Adrenal gland (tissue), 12 donors: ENCODE measurements around the gene ULK3. TPM values are rescaled to one million over a fixed set of nuclear protein-coding genes. Genes with fewer than 3 reads are reported as not detected.

Experiments
- DNase-seq, 7 donors: peaks; one replicate each; pipeline ENCODE4 v3.0.0-alpha.2; 2019 to 2020
- H3K27ac ChIP-seq, 5 donors: fragments of 200-600 bp; sonication (generic) in 4 of 5; 1 replicate in 3 of 5; 2 replicates in 2 of 5; pipeline versions ENCODE4 v1.5.1 to v1.8.0; 2016 to 2020; ENCODE audit warnings: mild to moderate bottlenecking in 1 of 5
- H3K27me3 ChIP-seq: fragments of 200-600 bp; 2 replicates; pipeline ENCODE4 v1.8.0; 2021
- H3K36me3 ChIP-seq, 2 donors: fragments of 200-600 bp; replicated peaks in 1 of 2; 1 replicate in 1 of 2; 2 replicates in 1 of 2; pipeline versions ENCODE4 v1.5.1 to v1.8.0; 2018 to 2022
- H3K4me1 ChIP-seq, 2 donors: fragments of 200-600 bp; replicated peaks in 1 of 2; 1 replicate in 1 of 2; 2 replicates in 1 of 2; pipeline versions ENCODE4 v1.5.1 to v1.8.0; 2018 to 2021
- H3K4me3 ChIP-seq, 4 donors: fragments of 200-600 bp; sonication (generic) in 3 of 4; one replicate each; pipeline ENCODE4 v1.5.1; 2016 to 2018
- H3K9me3 ChIP-seq, 3 donors: fragments of 200-600 bp; sonication (generic) in 1 of 3; replicated peaks in 1 of 3; 1 replicate in 2 of 3; 2 replicates in 1 of 3; pipeline versions ENCODE4 v1.5.1 to v1.8.0; 2016 to 2021
- POLR2A ChIP-seq, 2 donors: fragments of 450-650 bp; IDR thresholded peaks; one replicate each; pipeline ENCODE4 v1.6.1; 2017; ENCODE audit warnings: antibody characterized with exemption in 2 of 2, mild to moderate bottlenecking in 2 of 2, moderate library complexity in 1 of 2
- WGBS, 4 donors: extraction: QIAGEN DNeasy Blood & Tissue Kit in 2 of 4; methylation state at CpG; one replicate each; pipeline versions ENCODE4 v1.1.5 to v1.1.7; 2013 to 2017; 5-methylcytosine and 5-hydroxymethylcytosine counted together
- intact Hi-C, 2 donors: fragments of 100-400 bp; cut with DNase I; formaldehyde crosslinking; loops; one replicate each; pipeline versions ENCODE4 v1.14.1 to v1.15.0; 2022 to 2023
- polyA plus RNA-seq, 3 donors: library from polyadenylated mRNA; stranded (reverse); fragments of 200-250 nt in 2 of 3; fragments of 350-450 nt in 1 of 3; fragmentation: Illumina TruSeq in 1 of 3; extraction: RNeasy Lipid Tissue Mini Kit (QIAGEN cat#74804) in 1 of 3; gene quantifications; one replicate each; pipeline ENCODE4 v1.2.3, GENCODE V29; 2013 to 2014
- total RNA-seq, 9 donors: library from RNA; depleted of rRNA in 4 of 9; stranded (reverse); fragments of >200 nt in 4 of 9; fragments of 120-200 nt in 1 of 9; fragmentation: NEBNext Ultra II Directional in 1 of 9; extraction: Animal tissue kit (Norgen Biotek cat#: 25700) in 1 of 9; gene quantifications; one replicate each; pipeline versions ENCODE4 v1.1.0 to v1.2.4, GENCODE V29; 2013 to 2023
- TF ChIP-seq, protein P1 (sequence below), 6 experiments: fragments of 450-650 bp in 4 of 6; fragments of 200-600 bp in 2 of 6; sonication (generic) in 1 of 6; IDR thresholded peaks; 1 replicate in 5 of 6; 2 replicates in 1 of 6; pipeline versions ENCODE4 v1.5.1 to v1.8.0; 2016 to 2021; ENCODE audit warnings: antibody characterized with exemption in 6 of 6, mild to moderate bottlenecking in 2 of 6, moderate library complexity in 1 of 6
- donor health status: healthy with polysubstance abuse.
- donor health status: Bipolar disorder and iron deficiency.
- donor health status: DM: yes; HTN: yes; CAD: no.
- donor health status: DM: no; HTN: no; CAD: no.
- donor health status: DM: no; HTN: no; CAD: no.
- donor health status: DM: yes; HTN: yes; CAD: no.

ULK3 gene
- total and polyA plus RNA-seq, 12 donors = 21.7 to 126 (median 52.5) TPM

DNA sequence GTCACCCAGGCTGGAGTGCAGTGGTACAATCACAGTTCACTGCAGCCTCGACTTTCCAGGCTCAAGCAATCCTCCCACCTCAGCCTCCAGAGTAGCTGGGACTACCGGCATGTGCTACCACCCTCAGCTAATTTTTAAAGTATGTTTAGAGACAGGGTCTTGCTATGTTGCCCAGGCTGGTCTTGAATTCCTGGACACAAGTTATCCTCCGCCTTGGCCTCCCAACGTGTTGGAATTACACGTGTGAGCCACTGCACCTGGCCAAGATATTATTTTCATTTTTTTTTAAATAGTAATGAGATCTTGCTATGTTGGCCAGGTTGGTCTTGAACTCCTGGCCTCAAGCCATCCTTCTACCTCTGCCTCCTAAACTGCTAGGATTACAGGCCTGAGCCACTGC, 42.5 kb upstream of the ULK3 start:
- H3K36me3 ChIP-seq = no peaks in the 10 kb centered on the region
- TF ChIP-seq, protein P1, sequence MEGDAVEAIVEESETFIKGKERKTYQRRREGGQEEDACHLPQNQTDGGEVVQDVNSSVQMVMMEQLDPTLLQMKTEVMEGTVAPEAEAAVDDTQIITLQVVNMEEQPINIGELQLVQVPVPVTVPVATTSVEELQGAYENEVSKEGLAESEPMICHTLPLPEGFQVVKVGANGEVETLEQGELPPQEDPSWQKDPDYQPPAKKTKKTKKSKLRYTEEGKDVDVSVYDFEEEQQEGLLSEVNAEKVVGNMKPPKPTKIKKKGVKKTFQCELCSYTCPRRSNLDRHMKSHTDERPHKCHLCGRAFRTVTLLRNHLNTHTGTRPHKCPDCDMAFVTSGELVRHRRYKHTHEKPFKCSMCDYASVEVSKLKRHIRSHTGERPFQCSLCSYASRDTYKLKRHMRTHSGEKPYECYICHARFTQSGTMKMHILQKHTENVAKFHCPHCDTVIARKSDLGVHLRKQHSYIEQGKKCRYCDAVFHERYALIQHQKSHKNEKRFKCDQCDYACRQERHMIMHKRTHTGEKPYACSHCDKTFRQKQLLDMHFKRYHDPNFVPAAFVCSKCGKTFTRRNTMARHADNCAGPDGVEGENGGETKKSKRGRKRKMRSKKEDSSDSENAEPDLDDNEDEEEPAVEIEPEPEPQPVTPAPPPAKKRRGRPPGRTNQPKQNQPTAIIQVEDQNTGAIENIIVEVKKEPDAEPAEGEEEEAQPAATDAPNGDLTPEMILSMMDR (IDR thresholded peaks at IDR 0.05) = no peak
- TF ChIP-seq POLR2A (IDR thresholded peaks at IDR 0.05) = no peak
- WGBS, 4 donors = 82 to 92% (median 87%) methylated on average over 5 of the region's 5 CpGs
- intact Hi-C loops = no loop called here
- no peak overlapping the region for H3K27ac ChIP-seq
- H3K4me1 ChIP-seq = peaks cover 12 to 16% of the 10 kb centered on the region in 2 donors
- no peaks in the 10 kb centered on the region for H3K9me3 ChIP-seq
- no peak overlapping the region for H3K4me3 ChIP-seq
- no peak for DNase-seq
- no peaks in the 10 kb centered on the region for H3K27me3 ChIP-seq

DNA sequence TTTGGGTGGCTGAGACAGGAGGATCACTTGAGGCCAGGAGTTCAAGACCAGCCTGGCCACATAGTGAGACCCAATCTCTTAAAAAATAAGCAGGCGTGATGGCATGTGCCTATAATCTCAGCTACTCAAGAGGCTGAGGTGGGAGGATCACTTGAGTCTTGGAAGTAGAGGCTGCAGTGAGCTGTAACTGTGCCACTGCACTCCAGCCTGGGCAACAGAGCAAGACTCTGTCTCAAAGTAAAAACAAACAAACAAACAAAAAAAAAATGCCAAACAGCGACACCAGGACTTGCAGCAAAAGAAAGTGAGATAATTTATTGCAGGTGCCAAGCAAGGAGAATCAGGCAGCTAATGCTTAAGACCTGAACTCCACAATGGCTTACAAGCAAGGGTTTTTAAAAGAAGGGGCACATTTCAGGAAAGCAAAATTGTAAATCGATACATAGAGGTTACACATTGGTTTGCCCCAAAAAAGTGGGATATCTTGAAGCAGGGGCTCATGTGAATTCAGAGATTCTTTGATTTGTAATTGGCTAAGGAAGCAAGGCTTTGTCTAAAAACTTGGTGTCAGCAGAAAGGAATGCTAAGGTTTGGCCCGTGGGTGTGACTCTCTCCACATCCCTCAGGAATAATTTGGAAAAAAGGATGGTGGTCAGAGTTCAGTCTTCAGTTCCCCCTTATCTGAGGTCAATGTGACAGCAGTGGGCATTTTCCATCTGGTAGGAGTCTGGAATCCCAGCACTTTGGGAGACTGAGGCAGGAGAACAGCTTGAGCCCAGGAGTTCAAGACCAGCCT, 41.7 kb upstream of the ULK3 start:
- no peak for DNase-seq
- Histone ChIP-seq H3K4me3 (no peak overlapping the region), H3K27me3 (no peaks in the 10 kb centered on the region), H3K36me3 (no peaks in the 10 kb centered on the region), H3K9me3 (no peaks in the 10 kb centered on the region), H3K4me1 (peaks cover 9 to 16% of the 10 kb centered on the region in 2 donors), H3K27ac (no peak overlapping the region)
- TF ChIP-seq, protein P1 (IDR thresholded peaks at IDR 0.05) = no peak
- intact Hi-C loops = no loop called here
- WGBS, 4 donors = 76 to 89% (median 86%) methylated on average over 4 of the region's 4 CpGs

DNA sequence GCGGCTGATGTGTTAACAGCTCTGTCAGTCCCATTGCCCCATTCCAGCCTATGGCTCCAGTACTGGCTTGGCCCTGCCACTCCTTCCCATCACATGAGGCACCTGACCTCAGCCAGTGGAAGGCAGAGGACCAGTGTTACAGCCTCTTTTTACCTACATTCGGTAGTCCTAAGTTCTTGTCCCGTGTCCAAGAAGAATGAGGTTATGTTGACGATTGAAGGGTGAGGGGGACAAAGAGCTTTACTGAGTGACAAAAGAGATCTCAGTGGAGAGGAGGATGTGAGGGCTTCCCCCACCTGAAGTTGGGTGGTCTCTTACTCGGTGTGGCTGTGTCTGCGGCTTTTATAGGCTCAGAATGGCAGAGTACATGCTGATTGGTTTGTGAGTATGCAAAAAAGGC, 39.6 kb upstream of the ULK3 start:
- Histone ChIP-seq H3K27ac (no peak overlapping the region), H3K9me3 (no peaks in the 10 kb centered on the region), H3K36me3 (no peaks in the 10 kb centered on the region), H3K4me1 (peaks cover 0 to 5% of the 10 kb centered on the region in 2 donors), H3K27me3 (no peaks in the 10 kb centered on the region), H3K4me3 (no peak overlapping the region)
- intact Hi-C loops = no loop called here
- no peak for TF ChIP-seq POLR2A (IDR thresholded peaks at IDR 0.05)
- TF ChIP-seq, protein P1 (IDR thresholded peaks at IDR 0.05) = no peak
- WGBS, 4 donors = 90 to 96% (median 93%) methylated on average over 6 of the region's 6 CpGs
- DNase-seq = no peak

DNA sequence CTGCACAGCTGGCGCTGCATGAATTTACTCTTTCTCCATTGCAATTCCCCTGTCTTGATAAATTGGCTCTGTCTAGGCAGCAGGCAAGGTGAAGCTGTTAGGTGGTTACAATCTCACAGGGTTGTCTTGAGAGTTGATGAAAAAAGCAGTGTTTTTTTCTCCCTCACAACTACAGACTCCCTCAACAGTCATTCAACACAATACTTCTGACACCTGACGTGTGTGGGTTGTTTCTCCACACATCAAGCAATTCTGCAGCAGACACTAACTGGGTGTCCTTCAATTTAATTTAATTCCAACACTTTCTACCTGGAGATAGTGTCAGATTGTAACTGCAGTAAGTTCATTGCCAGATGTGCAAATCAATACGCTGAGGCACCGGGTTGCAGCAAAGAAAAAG, 35.3 kb upstream of the ULK3 start:
- H3K27ac ChIP-seq = no peak overlapping the region
- H3K4me1 ChIP-seq = peaks cover 0 to 4% of the 10 kb centered on the region in 2 donors
- intact Hi-C loops = no loop called here
- no peaks in the 10 kb centered on the region for H3K9me3 ChIP-seq
- TF ChIP-seq, protein P1 (IDR thresholded peaks at IDR 0.05) = no peak
- no peak for TF ChIP-seq POLR2A (IDR thresholded peaks at IDR 0.05)
- no peak overlapping the region for H3K4me3 ChIP-seq
- no peak for DNase-seq
- WGBS, 4 donors = 72 to 91% (median 84%) methylated on average over 4 of the region's 4 CpGs
- H3K27me3 ChIP-seq = no peaks in the 10 kb centered on the region
- H3K36me3 ChIP-seq = no peaks in the 10 kb centered on the region
